Body of pancreas (tissue), 4 donors: ENCODE results near the gene ZFP37.

Source experiments
- CTCF ChIP-seq, 7 experiments: fragments of 450-650 bp in 4 of 7; fragments of 200-600 bp in 3 of 7; sonication (generic) in 3 of 7; IDR thresholded peaks; one replicate each; pipeline ENCODE4 v1.5.1; 2016 to 2019; ENCODE audit warnings: antibody characterized with exemption in 7 of 7
- POLR2A ChIP-seq, 3 donors: fragments of 450-650 bp; IDR thresholded peaks; one replicate each; pipeline ENCODE4 v1.6.1; 2016; ENCODE audit warnings: antibody characterized with exemption in 3 of 3, mild to moderate bottlenecking in 2 of 3

GRCh38 chr9:113056191-113057106 is at the start of gene ZFP37:
- peak in 2 of 3 donors; percentile 45 to 65 for TF ChIP-seq POLR2A (IDR thresholded peaks at IDR 0.05)
- peak in 1 of 7 experiments; percentile 19 for TF ChIP-seq CTCF (IDR thresholded peaks at IDR 0.05)
